GM18526 (cell line): ENCODE data around the gene TUT1.

Experiments
- POLR2A ChIP-seq: IDR thresholded peaks from 3 replicates; pipeline ENCODE4 v1.6.1; 2011; ENCODE audit not compliant: insufficient read length; ENCODE audit errors: extremely low read depth

TUT1 gene

GRCh38 chr11:62540804-62541701 is 50.3 kb downstream of the TUT1 start:
- TF ChIP-seq POLR2A, result peak; percentile 29

GRCh38 chr11:62539238-62539925 is 51.9 kb downstream of the TUT1 start:
- no peak for TF ChIP-seq POLR2A

GRCh38 chr11:62538470-62539237 is 52.7 kb downstream of the TUT1 start:
- TF ChIP-seq POLR2A, result no peak

GRCh38 chr11:62536301-62536957 is 54.9 kb downstream of the TUT1 start:
- TF ChIP-seq POLR2A, result no peak

GRCh38 chr11:62535802-62536201 is 55.5 kb downstream of the TUT1 start:
- no peak for TF ChIP-seq POLR2A

- no peak for TF ChIP-seq POLR2A
Observed at GRCh38 chr11:62534779-62535545, 56.4 kb downstream of the TUT1 start.

- TF ChIP-seq POLR2A, result no peak
Observed at GRCh38 chr11:62532096-62532495, 59.2 kb downstream of the TUT1 start.
